G401.6 (cell line): ENCODE measurements around the gene STX18.

ENCODE experiments used
- FAIRE-seq: peaks from 2 replicates; lab custom pipeline; 2012; peaks lifted over from hg19 to GRCh38; lab: Jason Lieb, UNC

Gene STX18

GRCh38 chr4:4398430-4398829 is 143.4 kb downstream of the STX18 start:
- FAIRE-seq, result no peak

- FAIRE-seq, result no peak
Measured at GRCh38 chr4:4397441-4397819, 144.4 kb downstream of the STX18 start.

- FAIRE-seq, result no peak
Measured at GRCh38 chr4:4396628-4397440, 145.0 kb downstream of the STX18 start.

- no peak for FAIRE-seq
Measured at GRCh38 chr4:4395849-4396627, 145.8 kb downstream of the STX18 start.

- FAIRE-seq, result no peak
Measured at GRCh38 chr4:4395371-4395770, 146.5 kb downstream of the STX18 start.

GRCh38 chr4:4394644-4395043 is 147.2 kb downstream of the STX18 start:
- FAIRE-seq, result no peak

- no peak for FAIRE-seq
Measured at GRCh38 chr4:4392501-4393183, 149.2 kb downstream of the STX18 start.

- FAIRE-seq, result no peak
Measured at GRCh38 chr4:4391866-4392265, 150.0 kb downstream of the STX18 start.

- FAIRE-seq, result no peak
Measured at GRCh38 chr4:4390515-4391240, 151.2 kb downstream of the STX18 start.

GRCh38 chr4:4390046-4390445 is 151.8 kb downstream of the STX18 start:
- no peak for FAIRE-seq

- no peak for FAIRE-seq
Measured at GRCh38 chr4:4388836-4389575, 152.8 kb downstream of the STX18 start.

GRCh38 chr4:4388311-4388790 is 153.5 kb downstream of the STX18 start:
- FAIRE-seq, result no peak

- no peak for FAIRE-seq
Measured at GRCh38 chr4:4387531-4388310, 154.1 kb downstream of the STX18 start.

- FAIRE-seq, result no peak
Measured at GRCh38 chr4:4386736-4387392, 155.0 kb downstream of the STX18 start, which contains the start of gene NSG1. Gene NSG1 (plus strand): TSS chr4:4387102. CDS start chr4:4387630, 528 bp downstream.

GRCh38 chr4:4386296-4386735 is 155.5 kb downstream of the STX18 start:
- no peak for FAIRE-seq

- no peak for FAIRE-seq
Measured at GRCh38 chr4:4385729-4386295, 156.0 kb downstream of the STX18 start.

GRCh38 chr4:4384837-4385236 is 157.0 kb downstream of the STX18 start:
- peak; percentile 82 for FAIRE-seq

GRCh38 chr4:4383085-4383484 is 158.8 kb downstream of the STX18 start:
- FAIRE-seq, result no peak

- FAIRE-seq, result no peak
Measured at GRCh38 chr4:4379540-4380087, 162.2 kb downstream of the STX18 start.
